Measurements from ENCODE around the gene ABCC3.

DNA sequence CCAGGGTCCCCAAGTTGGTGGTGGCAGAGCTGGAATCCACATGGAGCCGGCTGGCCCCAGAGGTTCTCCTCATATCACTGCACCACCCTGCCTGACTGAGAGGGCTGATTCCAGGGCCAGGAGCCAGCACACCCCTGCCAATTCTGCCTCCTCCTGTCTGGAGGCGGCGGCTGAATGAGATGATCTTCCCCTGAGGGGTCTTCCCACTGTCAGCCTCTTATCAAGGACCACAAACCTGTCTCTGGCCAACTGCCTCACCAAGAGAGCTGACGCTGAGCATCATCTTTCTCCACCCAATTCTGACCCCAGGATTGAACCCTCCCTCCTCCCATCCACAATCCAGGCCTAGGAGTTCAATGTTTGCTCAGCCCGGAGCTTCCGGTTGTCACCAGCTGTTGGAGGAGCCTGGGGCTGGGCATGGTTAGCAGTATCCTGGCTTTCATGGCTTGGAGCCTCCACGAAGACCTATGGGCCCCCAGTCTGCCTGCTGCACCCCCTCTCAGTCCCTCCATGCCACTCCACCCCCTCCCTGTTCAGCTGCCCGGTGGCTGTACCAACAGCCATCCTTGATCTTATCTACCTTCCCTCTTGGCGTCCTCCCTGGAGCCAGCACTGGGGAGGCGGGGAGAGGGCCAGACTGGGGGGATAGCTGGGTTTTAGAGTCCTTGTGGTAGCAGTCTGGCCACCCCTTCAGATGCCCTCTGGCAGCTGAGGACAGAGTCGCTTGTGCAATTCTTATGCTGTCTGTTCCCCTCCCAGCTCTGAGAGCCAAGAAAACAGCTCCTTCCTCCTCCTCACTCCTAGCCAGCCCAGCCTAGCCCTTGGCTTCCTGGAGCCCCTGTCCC lies 25.6 kb downstream of the ABCC3 start:
- TF ChIP-seq, protein P1, sequence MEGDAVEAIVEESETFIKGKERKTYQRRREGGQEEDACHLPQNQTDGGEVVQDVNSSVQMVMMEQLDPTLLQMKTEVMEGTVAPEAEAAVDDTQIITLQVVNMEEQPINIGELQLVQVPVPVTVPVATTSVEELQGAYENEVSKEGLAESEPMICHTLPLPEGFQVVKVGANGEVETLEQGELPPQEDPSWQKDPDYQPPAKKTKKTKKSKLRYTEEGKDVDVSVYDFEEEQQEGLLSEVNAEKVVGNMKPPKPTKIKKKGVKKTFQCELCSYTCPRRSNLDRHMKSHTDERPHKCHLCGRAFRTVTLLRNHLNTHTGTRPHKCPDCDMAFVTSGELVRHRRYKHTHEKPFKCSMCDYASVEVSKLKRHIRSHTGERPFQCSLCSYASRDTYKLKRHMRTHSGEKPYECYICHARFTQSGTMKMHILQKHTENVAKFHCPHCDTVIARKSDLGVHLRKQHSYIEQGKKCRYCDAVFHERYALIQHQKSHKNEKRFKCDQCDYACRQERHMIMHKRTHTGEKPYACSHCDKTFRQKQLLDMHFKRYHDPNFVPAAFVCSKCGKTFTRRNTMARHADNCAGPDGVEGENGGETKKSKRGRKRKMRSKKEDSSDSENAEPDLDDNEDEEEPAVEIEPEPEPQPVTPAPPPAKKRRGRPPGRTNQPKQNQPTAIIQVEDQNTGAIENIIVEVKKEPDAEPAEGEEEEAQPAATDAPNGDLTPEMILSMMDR (conservative IDR thresholded peaks at IDR 0.05; ENCODE audit: low read depth, low read length): no peak
- no peak for TF ChIP-seq EZH2 (IDR thresholded peaks at IDR 0.05; ENCODE audit: borderline replicate concordance, low read depth, low read length, poor library complexity, severe bottlenecking)

All from A673 (cell line).